Glomerular endothelial cell (primary cell): Measurements from ENCODE around the gene TBCC. TPM values are rescaled to one million over a fixed set of nuclear protein-coding genes. Genes with fewer than 3 reads are reported as not detected.
"Not testable (repeated sequence)": the region's sequence is repeated elsewhere in the genome, so short reads cannot be mapped to it uniquely, and the experiment has no call there.

Source experiments
- DNase-seq: peaks from one replicate; pipeline ENCODE4 v3.0.0-alpha.2; 2011; ENCODE audit warnings: low read depth, low spot score; ENCODE audit errors: extremely low read depth
- total RNA-seq: library from RNA; depleted of rRNA; stranded (reverse); fragments of >200 nt; gene quantifications from 2 replicates; pipeline ENCODE4 v1.2.3, GENCODE V29; 2015

The TBCC gene
- total RNA-seq, 1 donor from 2014 or later, result 36.2 TPM

DNA sequence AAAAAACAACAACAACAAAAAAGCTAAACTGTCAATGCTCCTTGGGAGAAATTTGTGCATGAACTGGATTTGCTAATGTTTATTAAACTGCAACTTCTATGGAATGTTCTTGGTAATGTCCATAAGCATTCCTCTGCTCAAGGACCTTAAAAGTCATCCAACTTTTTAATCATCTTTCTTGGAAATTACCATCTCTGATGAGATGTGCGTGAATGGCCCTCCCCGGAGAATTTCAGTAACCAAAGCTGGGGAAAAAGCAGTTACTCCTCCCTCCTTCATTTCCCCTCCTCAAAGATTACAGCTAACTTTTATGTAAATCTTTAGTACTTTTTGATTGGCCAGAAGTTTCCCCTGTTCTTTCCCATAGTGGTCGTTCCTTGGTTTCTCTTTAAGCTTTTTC is 5.2 kb downstream of the TBCC start:
- no peak for DNase-seq

- no peak for DNase-seq
Measured at GRCh38 chr6:42735976-42736375, 9.9 kb downstream of the TBCC start.

GRCh38 chr6:42733867-42734481 is 11.9 kb downstream of the TBCC start:
- not testable (repeated sequence) for DNase-seq

DNA sequence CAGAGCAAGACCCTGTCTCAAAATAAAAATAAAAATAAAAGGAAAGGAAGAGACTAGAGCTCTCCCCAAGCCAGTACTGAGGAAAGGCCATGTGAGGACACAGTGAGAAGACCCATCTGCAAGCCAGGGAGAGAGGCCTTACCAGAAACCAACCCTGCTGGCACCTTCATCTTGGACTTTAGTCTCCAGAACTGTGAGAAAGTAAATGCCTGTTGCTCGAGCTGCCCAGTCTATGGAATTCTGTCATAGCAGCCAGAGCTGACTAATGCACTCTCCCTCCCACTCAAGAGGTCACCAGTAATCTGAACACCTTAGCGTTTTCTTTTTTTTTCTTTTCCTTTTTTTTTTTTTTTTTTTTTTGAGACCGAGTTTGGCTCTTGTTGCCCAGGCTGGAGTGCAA is 16.2 kb downstream of the TBCC start:
- DNase-seq, result no peak

DNA sequence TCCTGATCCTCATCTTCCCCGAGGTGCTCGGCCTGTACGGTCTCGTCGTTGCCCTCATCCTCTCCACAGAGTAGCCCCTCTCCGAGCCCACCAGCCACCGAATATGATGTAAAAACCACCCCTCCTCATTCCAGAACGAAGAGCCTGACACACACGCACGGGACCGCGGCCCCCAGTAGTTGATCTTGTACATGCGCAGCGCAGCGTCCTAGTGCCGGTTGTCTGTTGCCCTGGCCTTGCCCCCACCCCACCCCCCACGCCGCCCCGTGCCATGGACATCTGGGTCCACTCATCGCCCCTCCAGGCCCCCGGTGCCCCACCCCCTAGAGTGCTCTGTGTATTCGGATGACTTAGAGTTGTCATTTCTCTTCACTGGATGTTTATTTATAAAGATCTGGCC is 18.3 kb downstream of the TBCC start:
- DNase-seq, result no peak

GRCh38 chr6:42727087-42727611 is 18.8 kb downstream of the TBCC start:
- DNase-seq, result no peak

DNA sequence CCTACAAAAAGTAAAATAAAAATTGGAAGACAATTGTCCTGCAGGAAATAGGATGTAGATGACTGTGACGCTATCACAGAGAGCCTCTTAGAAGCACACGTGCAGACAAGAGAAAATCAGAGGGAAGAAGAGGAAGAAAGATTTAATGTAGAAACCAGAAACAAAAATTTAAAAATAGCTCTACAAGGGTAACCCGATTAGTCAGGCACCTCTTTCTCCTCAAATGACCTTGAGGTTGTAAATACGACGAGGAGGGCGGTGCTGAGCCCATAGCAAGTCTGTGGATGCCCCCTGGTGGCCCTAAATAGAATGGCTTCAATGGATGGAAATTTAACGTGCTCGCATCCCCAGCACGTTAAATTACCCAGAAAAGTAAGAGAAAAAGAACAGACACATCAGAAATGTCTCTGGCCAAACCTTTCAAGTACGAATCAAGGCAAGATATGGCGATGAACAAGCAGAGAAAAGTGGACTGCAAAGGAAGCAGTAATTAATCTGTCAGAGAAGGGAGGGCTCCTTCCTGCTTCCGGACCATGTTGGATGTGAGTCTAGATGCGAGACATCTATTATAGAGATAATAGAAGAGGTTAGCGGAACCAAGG is 19.3 kb downstream of the TBCC start:
- DNase-seq, result no peak

DNA sequence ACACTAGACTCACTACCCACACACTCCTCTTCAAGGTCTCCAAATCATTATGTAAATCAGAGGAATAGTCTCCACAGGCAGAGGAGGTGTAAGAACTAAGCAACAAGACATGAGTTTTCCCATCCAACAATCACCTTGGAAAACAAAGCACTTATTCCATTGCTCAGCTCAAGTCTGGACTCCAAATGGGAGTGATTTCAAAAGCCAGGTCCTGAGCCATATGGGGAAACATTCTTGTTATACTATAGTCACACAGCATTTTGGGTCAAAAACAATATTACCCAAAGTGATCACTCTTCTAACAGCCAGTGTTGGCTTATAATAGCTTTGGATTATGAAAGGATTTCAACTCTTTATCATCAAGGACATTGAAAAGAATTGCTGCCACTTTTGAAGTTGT is 19.9 kb downstream of the TBCC start:
- DNase-seq, result no peak

GRCh38 chr6:42724825-42725224 is 21.1 kb downstream of the TBCC start:
- DNase-seq, result no peak

DNA sequence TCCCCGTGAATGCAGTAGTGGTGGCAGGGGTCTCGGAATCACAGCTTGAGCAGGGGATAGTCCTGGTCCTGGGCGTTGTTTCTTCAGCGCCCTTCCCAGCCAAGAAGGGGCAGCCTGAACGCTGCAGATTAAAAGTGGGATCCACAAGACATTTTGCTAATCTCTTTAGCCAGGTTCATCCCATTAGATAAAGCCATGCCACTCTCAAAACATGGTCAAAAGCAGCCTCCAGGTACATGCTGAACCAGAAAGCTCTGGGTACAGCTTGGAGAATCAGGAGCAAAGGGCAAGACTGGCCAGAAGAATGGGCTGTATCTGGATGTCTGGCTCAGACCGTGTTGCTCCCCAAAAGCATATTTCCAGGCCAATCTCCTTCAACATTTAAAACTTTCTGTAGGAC is 23.4 kb downstream of the TBCC start, which contains the start of gene PRPH2:
Gene PRPH2 (minus strand): TSS at position 101 of the 400 bp plus-strand sequence. CDS start 263 bp downstream, outside the sequence.
- no peak for DNase-seq

DNA sequence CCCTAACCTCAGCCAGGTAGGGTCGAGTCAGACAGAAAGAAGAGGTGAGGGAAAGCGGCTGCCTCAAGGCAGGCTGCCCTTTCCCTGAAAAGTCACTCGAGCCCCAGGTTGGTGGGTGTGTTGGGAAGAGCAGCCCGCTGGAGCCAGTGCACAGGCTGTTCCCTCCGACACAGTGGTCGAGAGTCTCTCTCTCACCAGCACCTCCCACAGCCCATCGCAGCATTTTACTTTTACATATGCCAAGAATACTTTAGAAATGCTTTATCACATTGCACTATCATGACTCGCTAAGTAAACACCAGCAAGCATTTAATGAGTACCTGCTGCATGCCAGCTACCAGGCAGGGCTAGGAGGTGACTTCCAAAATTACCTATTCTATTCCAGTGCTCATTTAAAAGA is 25.2 kb downstream of the TBCC start:
- no peak for DNase-seq

- no peak for DNase-seq
Measured at GRCh38 chr6:42715871-42716270, 30.0 kb downstream of the TBCC start.

- DNase-seq, result no peak
Measured at GRCh38 chr6:42714098-42714761, 31.7 kb downstream of the TBCC start.

DNA sequence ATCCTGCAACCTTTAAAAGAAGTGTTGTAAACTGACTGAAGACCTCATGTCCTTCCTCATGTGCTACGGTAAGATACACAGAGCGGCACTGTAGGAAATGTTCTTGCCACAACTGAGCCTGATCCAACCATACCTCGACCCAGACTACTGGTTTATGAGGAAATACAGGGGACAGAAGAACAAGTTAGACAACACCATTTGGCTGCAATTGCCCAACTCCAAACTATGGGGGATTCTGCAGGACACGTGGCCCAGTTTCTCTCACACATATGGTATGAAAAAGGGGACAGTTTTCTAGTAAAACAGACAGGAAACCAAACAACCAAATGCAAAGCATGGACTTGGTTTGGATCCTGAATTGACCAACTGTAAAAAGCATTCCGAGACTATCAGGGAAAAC is 34.0 kb downstream of the TBCC start:
- DNase-seq, result no peak

DNA sequence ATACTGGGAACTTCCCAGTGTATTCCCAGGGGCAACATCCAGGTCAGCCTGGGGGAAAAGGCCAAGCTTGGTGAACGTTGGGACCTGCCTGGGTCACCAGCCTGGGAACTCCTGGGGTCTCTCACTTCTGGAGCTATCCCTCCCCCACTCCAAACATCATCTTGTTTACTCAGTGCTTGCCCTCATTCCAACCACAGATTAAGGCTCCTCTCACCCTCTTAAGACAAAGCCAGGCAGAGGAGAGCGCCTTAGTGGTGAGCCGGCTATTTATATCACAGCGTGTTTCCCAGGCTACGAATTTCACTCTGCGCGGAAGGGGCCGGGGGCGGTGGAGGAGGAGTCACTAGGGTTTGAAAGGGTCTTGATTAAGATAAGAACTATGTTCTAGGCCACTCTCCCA is 35.6 kb downstream of the TBCC start:
- DNase-seq, result no peak

- no peak for DNase-seq
Measured at GRCh38 chr6:42709871-42710270, 36.0 kb downstream of the TBCC start.

DNA sequence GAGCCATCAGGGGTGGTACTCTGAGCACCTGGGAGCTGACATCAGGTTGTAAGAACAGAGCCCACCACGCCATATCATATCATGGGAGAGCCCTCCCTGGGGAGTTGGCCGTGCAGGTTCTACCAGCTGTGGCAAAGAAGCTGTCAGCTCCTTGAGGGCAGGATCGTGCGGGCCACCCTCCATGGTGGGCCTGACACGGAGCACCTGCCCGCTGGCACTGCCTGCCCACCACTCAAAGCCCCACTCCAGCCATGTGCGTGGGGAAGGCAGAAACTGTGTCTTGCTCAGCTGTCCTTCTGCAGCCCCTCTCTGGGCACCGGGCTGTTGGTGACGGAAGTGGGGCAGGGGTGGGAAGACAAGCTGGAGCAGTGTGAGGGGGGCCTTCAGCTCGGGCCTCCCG is 37.8 kb downstream of the TBCC start:
- no peak for DNase-seq

GRCh38 chr6:42707595-42707994 is 38.3 kb downstream of the TBCC start:
- DNase-seq, result no peak

GRCh38 chr6:42704937-42705374 is 40.9 kb downstream of the TBCC start:
- no peak for DNase-seq

- DNase-seq, result no peak
Measured at GRCh38 chr6:42704251-42704936, 41.5 kb downstream of the TBCC start.

DNA sequence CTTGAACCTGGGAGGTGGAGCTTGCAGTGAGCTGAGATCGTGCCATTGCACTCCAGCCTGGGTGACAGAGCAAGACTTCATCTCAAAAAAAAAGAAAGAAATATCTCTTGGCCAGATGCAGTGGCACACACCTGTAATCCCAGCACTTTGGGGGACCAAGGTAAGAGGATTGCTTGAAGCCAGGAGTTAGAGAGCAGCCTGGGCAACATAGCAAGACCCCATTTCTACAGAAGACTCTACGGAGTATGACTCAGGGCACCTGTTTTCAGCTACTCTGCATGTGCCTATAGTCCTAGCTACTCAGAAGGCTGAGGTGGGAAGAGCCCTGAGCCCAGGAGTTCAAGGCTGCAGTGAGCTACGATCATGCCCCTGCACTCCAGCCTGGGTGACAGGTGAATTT is 43.1 kb downstream of the TBCC start:
- DNase-seq, result not testable (repeated sequence)
